ENCODE measurements around the gene PLAC1.

- TF ChIP-seq CTCF (IDR thresholded peaks at IDR 0.05; ENCODE audit: insufficient read depth, low read length) (no peak), GABPA (IDR thresholded peaks at IDR 0.05; ENCODE audit: low read depth) (no peak), POLR2AphosphoS5 (IDR thresholded peaks at IDR 0.05; ENCODE audit: low read depth) (no peak)
These were observed 3.0 kb upstream of the PLAC1 start for GRCh38 chrX:134661295-134661694.
